Ascending aorta (tissue), 2 donors: ENCODE results near the gene BMP6. TPM values are rescaled to one million over a fixed set of nuclear protein-coding genes. Genes with fewer than 3 reads are reported as not detected.

Experiments
- DNase-seq, 2 donors: peaks; one replicate each; pipeline ENCODE4 v3.0.0-alpha.2; 2019; ENCODE audit warnings: low spot score in 2 of 2
- H3K27ac ChIP-seq, 2 donors: fragments of 200-600 bp; sonication (generic); one replicate each; pipeline ENCODE4 v1.5.1; 2016 to 2017; ENCODE audit warnings: mild to moderate bottlenecking in 1 of 2
- H3K27me3 ChIP-seq: fragments of 200-600 bp; sonication (generic); one replicate; pipeline ENCODE4 v1.5.1; 2017
- H3K36me3 ChIP-seq, 2 donors: fragments of 200-600 bp; sonication (generic); one replicate each; pipeline ENCODE4 v1.5.1; 2016
- H3K4me1 ChIP-seq, 2 donors: fragments of 200-600 bp; sonication (generic); one replicate each; pipeline ENCODE4 v1.5.1; 2016 to 2017; ENCODE audit warnings: mild to moderate bottlenecking in 1 of 2
- H3K4me3 ChIP-seq, 2 donors: fragments of 200-600 bp; sonication (generic); one replicate each; pipeline ENCODE4 v1.5.1; 2016 to 2017; ENCODE audit warnings: mild to moderate bottlenecking in 1 of 2
- H3K9me3 ChIP-seq, 2 donors: fragments of 200-600 bp; sonication (generic); one replicate each; pipeline ENCODE4 v1.5.1; 2016
- CTCF ChIP-seq, 3 experiments: fragments of 200-600 bp in 2 of 3; fragments of 450-650 bp in 1 of 3; sonication (generic) in 2 of 3; IDR thresholded peaks; one replicate each; pipeline ENCODE4 v1.5.1; 2016 to 2019; ENCODE audit warnings: antibody characterized with exemption in 3 of 3, mild to moderate bottlenecking in 1 of 3, moderate library complexity in 1 of 3
- intact Hi-C: fragments of 100-400 bp; cut with DNase I; formaldehyde crosslinking; loops from one replicate; pipeline ENCODE4 v1.15.1; 2023
- total RNA-seq: library from RNA; depleted of rRNA; stranded (reverse); fragments of >200 nt; gene quantifications from one replicate; pipeline ENCODE4 v1.1.0, GENCODE V29; 2016

BMP6 gene
- total RNA-seq, 1 donor from 2014 or later: 16.0 TPM

- Histone ChIP-seq H3K4me1 (no peaks in the 10 kb centered on the region), H3K36me3 (no peaks in the 10 kb centered on the region), H3K27me3 (no peaks in the 10 kb centered on the region), H3K27ac (no peak overlapping the region), H3K4me3 (no peak overlapping the region), H3K9me3 (no peaks in the 10 kb centered on the region)
- intact Hi-C loops: no loop called here
- TF ChIP-seq CTCF (IDR thresholded peaks at IDR 0.05): no peak
- no peak for DNase-seq
Observed at GRCh38 chr6:7684843-7685242, 41.1 kb upstream of the BMP6 start.

- H3K27ac ChIP-seq: no peak overlapping the region
- H3K36me3 ChIP-seq: no peaks in the 10 kb centered on the region
- DNase-seq: no peak
- H3K4me3 ChIP-seq: no peak overlapping the region
- intact Hi-C loops: no loop called here
- no peaks in the 10 kb centered on the region for H3K4me1 ChIP-seq
- H3K9me3 ChIP-seq: no peaks in the 10 kb centered on the region
- TF ChIP-seq CTCF (IDR thresholded peaks at IDR 0.05): no peak
- no peaks in the 10 kb centered on the region for H3K27me3 ChIP-seq
Observed at GRCh38 chr6:7685276-7685675, 40.6 kb upstream of the BMP6 start.

GRCh38 chr6:7687145-7688111 lies 38.5 kb upstream of the BMP6 start:
- H3K27me3 ChIP-seq: no peaks in the 10 kb centered on the region
- no peaks in the 10 kb centered on the region for H3K9me3 ChIP-seq
- TF ChIP-seq CTCF (IDR thresholded peaks at IDR 0.05): no peak
- no peaks in the 10 kb centered on the region for H3K36me3 ChIP-seq
- H3K4me1 ChIP-seq: no peaks in the 10 kb centered on the region
- DNase-seq: no peak
- intact Hi-C loops: no loop called here
- no peak overlapping the region for H3K4me3 ChIP-seq
- no peak overlapping the region for H3K27ac ChIP-seq

GRCh38 chr6:7691021-7691420 lies 34.9 kb upstream of the BMP6 start:
- no peaks in the 10 kb centered on the region for H3K4me1 ChIP-seq
- no peak overlapping the region for H3K27ac ChIP-seq
- no peak for DNase-seq
- TF ChIP-seq CTCF (IDR thresholded peaks at IDR 0.05): no peak
- no peaks in the 10 kb centered on the region for H3K36me3 ChIP-seq
- intact Hi-C loops: no loop called here
- no peaks in the 10 kb centered on the region for H3K9me3 ChIP-seq
- no peak overlapping the region for H3K4me3 ChIP-seq
- H3K27me3 ChIP-seq: no peaks in the 10 kb centered on the region

- no peak for TF ChIP-seq CTCF (IDR thresholded peaks at IDR 0.05)
- Histone ChIP-seq H3K4me3 (no peak overlapping the region), H3K27me3 (no peaks in the 10 kb centered on the region), H3K4me1 (no peaks in the 10 kb centered on the region), H3K9me3 (no peaks in the 10 kb centered on the region), H3K27ac (no peak overlapping the region), H3K36me3 (no peaks in the 10 kb centered on the region)
- intact Hi-C loops: no loop called here
- no peak for DNase-seq
Observed at GRCh38 chr6:7691675-7692452, 34.0 kb upstream of the BMP6 start.
